ENCODE measurements around the gene GALR3. TPM values are rescaled to one million over a fixed set of nuclear protein-coding genes. Genes with fewer than 3 reads are reported as not detected.

Gene GALR3
- total and polyA plus RNA-seq, 4 donors = not detected

DNA sequence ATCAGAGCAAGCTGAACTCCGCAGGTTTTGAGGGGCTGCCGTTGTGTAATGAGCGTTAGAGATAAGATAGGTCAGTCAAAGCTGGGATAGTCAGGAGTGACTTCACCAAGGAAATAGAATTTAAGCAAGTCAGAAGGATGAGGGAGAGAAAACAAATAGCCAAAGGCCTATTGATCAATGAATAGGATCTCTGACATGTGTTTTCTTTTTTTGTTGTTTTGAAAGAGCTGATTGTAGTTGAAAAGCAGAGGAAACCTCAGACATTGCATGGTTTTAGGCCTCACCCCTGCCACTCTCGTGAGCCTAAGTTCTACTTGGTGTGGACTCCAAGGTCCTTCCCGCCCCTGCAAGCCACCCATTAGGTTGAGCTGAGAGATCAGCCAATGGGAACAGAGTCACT, 29.2 kb downstream of the GALR3 start:
- H3K9me3 ChIP-seq (ENCODE audit: control insufficient read depth in 4 of 4, low read length in 3 of 4) = no peaks in the 10 kb centered on the region
- H3K4me1 ChIP-seq (ENCODE audit: control insufficient read depth in 4 of 4, insufficient read depth in 4 of 4, low read length in 3 of 4) = peaks cover 6 to 55% (median 46%) of the 10 kb centered on the region in 4 donors
- no peak overlapping the region for H3K4me3 ChIP-seq (ENCODE audit: low read depth in 1 of 3, low read length in 3 of 3)
- H3K9ac ChIP-seq (ENCODE audit: low read depth in 1 of 2, low read length in 2 of 2) = no peak overlapping the region
- no peak for TF ChIP-seq JUND (IDR thresholded peaks at IDR 0.05)
- no peak for TF ChIP-seq RXRA (IDR thresholded peaks at IDR 0.05)
- TF ChIP-seq, protein P1, sequence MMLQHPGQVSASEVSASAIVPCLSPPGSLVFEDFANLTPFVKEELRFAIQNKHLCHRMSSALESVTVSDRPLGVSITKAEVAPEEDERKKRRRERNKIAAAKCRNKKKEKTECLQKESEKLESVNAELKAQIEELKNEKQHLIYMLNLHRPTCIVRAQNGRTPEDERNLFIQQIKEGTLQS (IDR thresholded peaks at IDR 0.05) = no peak
- TF ChIP-seq, protein P2, sequence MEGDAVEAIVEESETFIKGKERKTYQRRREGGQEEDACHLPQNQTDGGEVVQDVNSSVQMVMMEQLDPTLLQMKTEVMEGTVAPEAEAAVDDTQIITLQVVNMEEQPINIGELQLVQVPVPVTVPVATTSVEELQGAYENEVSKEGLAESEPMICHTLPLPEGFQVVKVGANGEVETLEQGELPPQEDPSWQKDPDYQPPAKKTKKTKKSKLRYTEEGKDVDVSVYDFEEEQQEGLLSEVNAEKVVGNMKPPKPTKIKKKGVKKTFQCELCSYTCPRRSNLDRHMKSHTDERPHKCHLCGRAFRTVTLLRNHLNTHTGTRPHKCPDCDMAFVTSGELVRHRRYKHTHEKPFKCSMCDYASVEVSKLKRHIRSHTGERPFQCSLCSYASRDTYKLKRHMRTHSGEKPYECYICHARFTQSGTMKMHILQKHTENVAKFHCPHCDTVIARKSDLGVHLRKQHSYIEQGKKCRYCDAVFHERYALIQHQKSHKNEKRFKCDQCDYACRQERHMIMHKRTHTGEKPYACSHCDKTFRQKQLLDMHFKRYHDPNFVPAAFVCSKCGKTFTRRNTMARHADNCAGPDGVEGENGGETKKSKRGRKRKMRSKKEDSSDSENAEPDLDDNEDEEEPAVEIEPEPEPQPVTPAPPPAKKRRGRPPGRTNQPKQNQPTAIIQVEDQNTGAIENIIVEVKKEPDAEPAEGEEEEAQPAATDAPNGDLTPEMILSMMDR (IDR thresholded peaks at IDR 0.05; ENCODE audit: low read depth, low read length, missing input control) = no peak
- no peak for TF ChIP-seq EGR1 (IDR thresholded peaks at IDR 0.05; ENCODE audit: low read depth in 2 of 2)
- TF ChIP-seq GABPA (IDR thresholded peaks at IDR 0.05 in 1 of 2, conservative IDR thresholded peaks at IDR 0.05 in 1 of 2) = no peak
- no peak for TF ChIP-seq FOXA2 (IDR thresholded peaks at IDR 0.05)
- no peak for TF ChIP-seq FOXA1 (IDR thresholded peaks at IDR 0.05)
- no peak for TF ChIP-seq HNF4A (conservative IDR thresholded peaks at IDR 0.05)
- TF ChIP-seq ZBTB33 (IDR thresholded peaks at IDR 0.05) = no peak
- TF ChIP-seq HNF4G (IDR thresholded peaks at IDR 0.05) = no peak
- TF ChIP-seq, protein P3, sequence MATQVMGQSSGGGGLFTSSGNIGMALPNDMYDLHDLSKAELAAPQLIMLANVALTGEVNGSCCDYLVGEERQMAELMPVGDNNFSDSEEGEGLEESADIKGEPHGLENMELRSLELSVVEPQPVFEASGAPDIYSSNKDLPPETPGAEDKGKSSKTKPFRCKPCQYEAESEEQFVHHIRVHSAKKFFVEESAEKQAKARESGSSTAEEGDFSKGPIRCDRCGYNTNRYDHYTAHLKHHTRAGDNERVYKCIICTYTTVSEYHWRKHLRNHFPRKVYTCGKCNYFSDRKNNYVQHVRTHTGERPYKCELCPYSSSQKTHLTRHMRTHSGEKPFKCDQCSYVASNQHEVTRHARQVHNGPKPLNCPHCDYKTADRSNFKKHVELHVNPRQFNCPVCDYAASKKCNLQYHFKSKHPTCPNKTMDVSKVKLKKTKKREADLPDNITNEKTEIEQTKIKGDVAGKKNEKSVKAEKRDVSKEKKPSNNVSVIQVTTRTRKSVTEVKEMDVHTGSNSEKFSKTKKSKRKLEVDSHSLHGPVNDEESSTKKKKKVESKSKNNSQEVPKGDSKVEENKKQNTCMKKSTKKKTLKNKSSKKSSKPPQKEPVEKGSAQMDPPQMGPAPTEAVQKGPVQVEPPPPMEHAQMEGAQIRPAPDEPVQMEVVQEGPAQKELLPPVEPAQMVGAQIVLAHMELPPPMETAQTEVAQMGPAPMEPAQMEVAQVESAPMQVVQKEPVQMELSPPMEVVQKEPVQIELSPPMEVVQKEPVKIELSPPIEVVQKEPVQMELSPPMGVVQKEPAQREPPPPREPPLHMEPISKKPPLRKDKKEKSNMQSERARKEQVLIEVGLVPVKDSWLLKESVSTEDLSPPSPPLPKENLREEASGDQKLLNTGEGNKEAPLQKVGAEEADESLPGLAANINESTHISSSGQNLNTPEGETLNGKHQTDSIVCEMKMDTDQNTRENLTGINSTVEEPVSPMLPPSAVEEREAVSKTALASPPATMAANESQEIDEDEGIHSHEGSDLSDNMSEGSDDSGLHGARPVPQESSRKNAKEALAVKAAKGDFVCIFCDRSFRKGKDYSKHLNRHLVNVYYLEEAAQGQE (IDR thresholded peaks at IDR 0.05) = no peak
- no peak for TF ChIP-seq TAF1 (conservative IDR thresholded peaks at IDR 0.05)
- TF ChIP-seq MAX (IDR thresholded peaks at IDR 0.05) = no peak
- TF ChIP-seq YY1 (IDR thresholded peaks at IDR 0.05) = no peak
- WGBS = 76% methylated on average over 5 of the region's 5 CpGs
- H3K27ac ChIP-seq (ENCODE audit: low read depth in 1 of 2, low read length in 2 of 2) = no peak overlapping the region
- peaks cover 5 to 24% (median 20%) of the 10 kb centered on the region in 4 donors for H3K36me3 ChIP-seq (ENCODE audit: control insufficient read depth in 4 of 4, insufficient read depth in 3 of 4, low read depth in 1 of 4, low read length in 3 of 4)
- H3K27me3 ChIP-seq (ENCODE audit: control insufficient read depth in 4 of 4, insufficient read depth in 4 of 4, low read length in 3 of 4) = no peaks in the 10 kb centered on the region
- no peak for DNase-seq (ENCODE audit: low spot score)

DNA sequence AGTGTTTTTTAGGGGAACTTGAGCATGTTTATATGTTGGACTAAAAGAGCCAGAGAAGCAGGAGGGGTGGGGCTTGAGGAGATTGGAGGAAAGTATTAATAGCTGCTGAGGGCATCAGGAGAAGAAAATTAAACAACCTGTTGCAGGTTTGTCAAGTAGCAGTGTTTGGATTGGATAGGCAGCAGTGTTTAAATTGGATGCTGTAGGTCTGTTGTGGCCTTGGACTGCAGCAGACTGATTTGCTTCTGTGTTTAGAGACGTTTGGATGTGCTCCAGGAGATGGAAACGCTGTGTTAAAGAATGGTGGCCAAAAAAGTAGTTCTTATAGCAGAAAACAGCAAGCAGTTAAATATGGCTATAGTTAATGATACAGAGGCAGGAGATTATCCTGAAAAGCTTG, 31.8 kb downstream of the GALR3 start:
- Histone ChIP-seq H3K9ac (ENCODE audit: low read depth in 1 of 2, low read length in 2 of 2) (no peak overlapping the region), H3K27me3 (ENCODE audit: control insufficient read depth in 4 of 4, insufficient read depth in 4 of 4, low read length in 3 of 4) (no peaks in the 10 kb centered on the region), H3K36me3 (ENCODE audit: control insufficient read depth in 4 of 4, insufficient read depth in 3 of 4, low read depth in 1 of 4, low read length in 3 of 4) (peaks cover 5 to 33% (median 31%) of the 10 kb centered on the region in 4 donors), H3K4me1 (ENCODE audit: control insufficient read depth in 4 of 4, insufficient read depth in 4 of 4, low read length in 3 of 4) (peaks cover 6 to 50% (median 39%) of the 10 kb centered on the region in 4 donors), H3K27ac (ENCODE audit: low read depth in 1 of 2, low read length in 2 of 2) (no peak overlapping the region), H3K9me3 (ENCODE audit: control insufficient read depth in 4 of 4, low read length in 3 of 4) (no peaks in the 10 kb centered on the region), H3K4me3 (ENCODE audit: low read depth in 1 of 3, low read length in 3 of 3) (no peak overlapping the region)
- 25% methylated on average over 2 of the region's 2 CpGs for WGBS
- TF ChIP-seq HNF4A (conservative IDR thresholded peaks at IDR 0.05) = peak; percentile 35 to 72
- TF ChIP-seq ZBTB33 (IDR thresholded peaks at IDR 0.05) = no peak
- peak; percentile 61 for TF ChIP-seq YY1 (IDR thresholded peaks at IDR 0.05)
- TF ChIP-seq, protein P3 (IDR thresholded peaks at IDR 0.05) = no peak
- TF ChIP-seq HNF4G (IDR thresholded peaks at IDR 0.05) = no peak
- TF ChIP-seq RXRA (IDR thresholded peaks at IDR 0.05) = peak in 1 of 2 donors; percentile 51
- TF ChIP-seq EGR1 (IDR thresholded peaks at IDR 0.05; ENCODE audit: low read depth in 2 of 2) = no peak
- no peak for DNase-seq (ENCODE audit: low spot score)
